IPS-NIHi7 (cell line): ENCODE measurements around the gene DRICH1.
"Not testable (repeated sequence)": the region's sequence is repeated elsewhere in the genome, so short reads cannot be mapped to it uniquely, and the experiment has no call there.

ENCODE experiments used
- DNase-seq: peaks from one replicate; pipeline ENCODE4 v3.0.0; 2012; ENCODE audit warnings: mixed read lengths; ENCODE audit errors: extremely low spot score

The DRICH1 gene

GRCh38 chr22:23632178-23632577 is at the start of gene DRICH1:
Gene DRICH1, minus strand, starts transcription at chr22:23632321. Its CDS starts 298 bp downstream, at chr22:23632023.
- DNase-seq, result no peak

GRCh38 chr22:23681026-23681809 is 49.1 kb upstream of the DRICH1 start:
- DNase-seq, result peak; percentile 10

- no peak for DNase-seq
Measured at GRCh38 chr22:23678133-23678532, 46.0 kb upstream of the DRICH1 start.

- DNase-seq, result no peak
Measured at GRCh38 chr22:23677701-23677995, 45.5 kb upstream of the DRICH1 start.

GRCh38 chr22:23676841-23677700 is 45.0 kb upstream of the DRICH1 start:
- DNase-seq, result not testable (repeated sequence)

- DNase-seq, result no peak
Measured at GRCh38 chr22:23675502-23676415, 43.6 kb upstream of the DRICH1 start.

- not testable (repeated sequence) for DNase-seq
Measured at GRCh38 chr22:23674886-23675501, 42.9 kb upstream of the DRICH1 start.

- DNase-seq, result peak; percentile 54
Measured at GRCh38 chr22:23673826-23674690, 41.9 kb upstream of the DRICH1 start.

- no peak for DNase-seq
Measured at GRCh38 chr22:23673050-23673620, 41.0 kb upstream of the DRICH1 start.

- not testable (repeated sequence) for DNase-seq
Measured at GRCh38 chr22:23672307-23673049, 40.4 kb upstream of the DRICH1 start.

GRCh38 chr22:23671387-23671786 is 39.3 kb upstream of the DRICH1 start:
- not testable (repeated sequence) for DNase-seq

GRCh38 chr22:23670378-23671295 is 38.5 kb upstream of the DRICH1 start:
- no peak for DNase-seq

- not testable (repeated sequence) for DNase-seq
Measured at GRCh38 chr22:23660381-23660780, 28.3 kb upstream of the DRICH1 start.

GRCh38 chr22:23657727-23658126 is 25.6 kb upstream of the DRICH1 start:
- DNase-seq, result no peak

GRCh38 chr22:23655891-23656475 is 23.9 kb upstream of the DRICH1 start:
- no peak for DNase-seq

GRCh38 chr22:23652711-23653110 is 20.6 kb upstream of the DRICH1 start:
- no peak for DNase-seq

- DNase-seq, result no peak
Measured at GRCh38 chr22:23652286-23652685, 20.2 kb upstream of the DRICH1 start.

GRCh38 chr22:23651676-23652075 is 19.6 kb upstream of the DRICH1 start:
- DNase-seq, result no peak
